Fibroblast of lung (primary cell): ENCODE results near the gene NRBP1. TPM values are rescaled to one million over a fixed set of nuclear protein-coding genes. Genes with fewer than 3 reads are reported as not detected.
"Not testable (repeated sequence)": the region's sequence is repeated elsewhere in the genome, so short reads cannot be mapped to it uniquely, and the experiment has no call there.

ENCODE experiments used
- DNase-seq, 2 donors: peaks; one replicate each; pipeline versions ENCODE4 v3.0.0 to v3.0.0-alpha.2; 2010; ENCODE audit warnings: low read depth in 2 of 2
- H2AFZ ChIP-seq: 2 replicates; pipeline ENCODE4 v1.5.1; 2012; ENCODE audit warnings: low read length, control low read depth, inconsistent platforms
- H3K27ac ChIP-seq: 2 replicates; pipeline ENCODE4 v1.5.1; 2011; ENCODE audit warnings: low read length, control low read depth; ENCODE audit not compliant: insufficient read depth
- H3K27me3 ChIP-seq: 2 replicates; pipeline ENCODE4 v1.5.1; 2011; ENCODE audit warnings: mild to moderate bottlenecking, low read length; ENCODE audit not compliant: control insufficient read depth, insufficient read depth
- H3K36me3 ChIP-seq: 2 replicates; pipeline ENCODE4 v1.5.1; 2011; ENCODE audit warnings: low read length; ENCODE audit not compliant: control insufficient read depth, insufficient read depth
- H3K4me1 ChIP-seq: 2 replicates; pipeline ENCODE4 v1.5.1; 2011; ENCODE audit warnings: low read length; ENCODE audit not compliant: control insufficient read depth, insufficient read depth; ENCODE audit errors: extremely low read depth
- H3K4me2 ChIP-seq: 2 replicates; pipeline ENCODE4 v1.5.1; 2011; ENCODE audit warnings: low read length, control low read depth; ENCODE audit not compliant: insufficient read depth; ENCODE audit errors: extremely low read depth
- H3K4me3 ChIP-seq, 4 experiments: fragments of 200-600 bp in 1 of 4; sonication (generic) in 1 of 4; replicated peaks in 1 of 4; 2 replicates each; pipeline ENCODE4 v1.5.1; 2011 to 2016; ENCODE audit warnings: low read length in 4 of 4, low read depth in 3 of 4, mild to moderate bottlenecking in 3 of 4, control low read depth in 2 of 4, inconsistent platforms in 1 of 4, mixed read lengths in 1 of 4; ENCODE audit not compliant: insufficient read depth in 1 of 4; ENCODE audit errors: control extremely low read depth in 1 of 4
- H3K79me2 ChIP-seq: 2 replicates; pipeline ENCODE4 v1.5.1; 2012; ENCODE audit warnings: mild to moderate bottlenecking, low read length, inconsistent platforms; ENCODE audit not compliant: control insufficient read depth, insufficient read depth
- H3K9ac ChIP-seq: 2 replicates; pipeline ENCODE4 v1.5.1; 2011; ENCODE audit warnings: mild to moderate bottlenecking, low read length, control low read depth; ENCODE audit not compliant: insufficient read depth
- H3K9me3 ChIP-seq: 2 replicates; pipeline ENCODE4 v1.5.1; 2012; ENCODE audit warnings: low read depth, low read length; ENCODE audit not compliant: control insufficient read depth, insufficient read depth
- H4K20me1 ChIP-seq: 2 replicates; pipeline ENCODE4 v1.5.1; 2011; ENCODE audit warnings: low read length; ENCODE audit not compliant: control insufficient read depth, insufficient read depth; ENCODE audit errors: extremely low read depth
- CTCF ChIP-seq, 2 donors: IDR thresholded peaks in 1 of 2; conservative IDR thresholded peaks in 1 of 2; 1 replicate in 1 of 2; 2 replicates in 1 of 2; pipeline ENCODE4 v1.5.1; 2011 to 2012; ENCODE audit warnings: low read length in 2 of 2, control low read depth in 1 of 2, inconsistent platforms in 1 of 2, low read depth in 1 of 2, mild to moderate bottlenecking in 1 of 2
- EZH2 ChIP-seq: IDR thresholded peaks from 2 replicates; pipeline ENCODE4 v1.5.1; 2012; ENCODE audit warnings: low read length, control low read depth, mild to moderate bottlenecking; ENCODE audit errors: missing control alignments
- polyA plus RNA-seq, 2 donors: library from polyadenylated mRNA; depleted of rRNA in 1 of 2; stranded (reverse) in 1 of 2; unstranded in 1 of 2; fragments of >200 nt; gene quantifications; 2 replicates each; pipeline ENCODE4 v1.2.1, GENCODE V29; 2011 to 2012; ENCODE audit warnings: missing spikeins in 1 of 2
- total RNA-seq: library from RNA; depleted of rRNA; stranded (reverse); fragments of >200 nt; gene quantifications from 2 replicates; pipeline ENCODE4 v1.2.1, GENCODE V29; 2014

The NRBP1 gene
- total and polyA plus RNA-seq, 2 donors (not counting 1 experiment from before 2014, with no cell fraction given): 77.5 to 192 TPM

DNA sequence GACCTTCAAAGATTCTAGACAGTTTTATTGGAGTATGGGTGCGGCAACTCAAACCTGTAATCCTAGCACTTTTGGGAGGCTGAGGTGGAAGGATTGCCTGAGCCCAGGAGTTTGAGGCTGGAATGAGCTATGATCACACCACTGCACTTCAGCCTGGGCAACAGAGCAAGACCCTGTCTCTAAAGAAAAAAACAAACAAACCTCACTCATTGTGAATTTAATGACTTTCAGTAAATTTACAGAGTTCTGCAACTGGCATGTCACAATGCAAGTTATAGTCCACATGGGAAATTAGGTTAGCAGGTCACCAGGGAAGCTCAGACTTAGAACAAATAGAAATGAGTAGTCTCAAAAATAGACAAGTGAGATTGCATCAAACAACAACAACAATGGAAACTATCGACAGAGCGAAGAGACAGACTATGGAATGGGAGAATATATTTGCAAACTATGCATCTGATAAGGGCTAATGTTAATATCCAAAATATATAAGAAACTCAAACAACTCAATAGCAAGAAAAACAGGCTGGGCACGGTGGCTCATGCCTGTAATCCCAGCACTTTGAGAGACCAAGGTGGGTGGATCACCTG lies 6.7 kb upstream of the NRBP1 start:
- Histone ChIP-seq H3K9me3 (no peaks in the 10 kb centered on the region), H3K4me3 (no peak overlapping the region), H2AFZ (no peak overlapping the region), H3K4me2 (no peak overlapping the region), H3K9ac (no peak overlapping the region), H4K20me1 (no peaks in the 10 kb centered on the region), H3K79me2 (no peaks in the 10 kb centered on the region), H3K36me3 (no peaks in the 10 kb centered on the region), H3K27me3 (no peaks in the 10 kb centered on the region), H3K27ac (no peak overlapping the region), H3K4me1 (no peaks in the 10 kb centered on the region)
- DNase-seq: no peak
- TF ChIP-seq CTCF (conservative IDR thresholded peaks at IDR 0.05 in 1 of 2, IDR thresholded peaks at IDR 0.05 in 1 of 2; ENCODE audit: low read depth in 1 of 2, low read length in 2 of 2): no peak
- TF ChIP-seq EZH2: no peak

DNA sequence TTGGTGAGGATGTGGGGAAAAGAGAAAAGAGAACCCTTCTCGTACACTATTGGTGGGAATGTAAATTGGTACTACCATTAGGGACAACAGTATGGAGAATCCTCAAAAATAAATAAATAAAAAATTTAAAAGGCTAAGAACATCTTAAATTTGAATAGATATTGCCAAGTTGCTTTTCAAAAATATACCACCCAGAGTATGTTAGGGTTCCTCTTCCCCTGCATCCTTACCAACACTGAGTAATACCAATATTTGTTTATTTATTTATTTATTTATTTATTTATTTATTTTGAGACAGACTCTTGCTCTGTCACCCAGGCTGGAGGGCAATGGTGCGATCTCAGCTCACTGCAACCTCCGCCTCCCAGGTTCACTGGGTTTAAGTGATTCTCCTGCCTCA lies 5.5 kb upstream of the NRBP1 start:
- Histone ChIP-seq H3K4me1 (no peaks in the 10 kb centered on the region), H3K36me3 (no peaks in the 10 kb centered on the region), H3K79me2 (no peaks in the 10 kb centered on the region), H2AFZ (no peak overlapping the region), H3K9ac (no peak overlapping the region), H3K4me2 (no peak overlapping the region), H3K4me3 (no peak overlapping the region), H3K27me3 (no peaks in the 10 kb centered on the region), H3K9me3 (no peaks in the 10 kb centered on the region), H4K20me1 (no peaks in the 10 kb centered on the region), H3K27ac (no peak overlapping the region)
- no peak for DNase-seq
- no peak for TF ChIP-seq EZH2
- TF ChIP-seq CTCF (conservative IDR thresholded peaks at IDR 0.05 in 1 of 2, IDR thresholded peaks at IDR 0.05 in 1 of 2; ENCODE audit: low read depth in 1 of 2, low read length in 2 of 2): no peak

DNA sequence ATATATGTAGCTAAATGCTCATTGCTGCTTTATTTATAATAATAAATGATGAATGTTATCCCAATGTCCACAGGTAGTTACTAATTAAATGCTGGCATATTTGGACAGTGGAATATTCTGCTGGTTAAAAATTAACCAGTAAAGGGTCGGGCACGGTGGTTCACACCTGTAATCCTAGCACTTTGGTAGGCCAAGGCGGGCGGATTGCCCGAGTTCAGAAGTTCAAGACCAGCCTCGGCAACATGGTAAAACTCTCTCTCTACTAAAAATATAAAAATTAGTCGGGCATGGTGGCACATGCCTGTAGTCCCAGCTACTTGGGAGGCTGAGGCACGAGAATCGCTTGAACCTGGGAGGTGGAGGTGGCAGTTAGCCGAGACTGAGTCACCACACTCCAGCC lies 3.4 kb upstream of the NRBP1 start:
- H3K4me1 ChIP-seq, H3K9ac ChIP-seq, H4K20me1 ChIP-seq, H3K36me3 ChIP-seq, H3K27me3 ChIP-seq, H3K9me3 ChIP-seq, H3K27ac ChIP-seq, H3K4me3 ChIP-seq, DNase-seq, H2AFZ ChIP-seq, H3K4me2 ChIP-seq: not testable (repeated sequence)
- H3K79me2 ChIP-seq: peaks cover 10% of the 10 kb centered on the region
